AML-193 (cell line): ENCODE data around the gene PDCD1.
"Not testable (repeated sequence)": the region's sequence is repeated elsewhere in the genome, so short reads cannot be mapped to it uniquely, and the experiment has no call there.

Source experiments
- DNase-seq, 2 experiments: peaks; one replicate each; lab custom pipeline; 2025; lab: John Stamatoyannopoulos, UW

Gene PDCD1

GRCh38 chr2:241813644-241814392, 44.9 kb downstream of the PDCD1 start:
- DNase-seq = no peak

GRCh38 chr2:241812730-241813643, 45.7 kb downstream of the PDCD1 start:
- no peak for DNase-seq

DNA sequence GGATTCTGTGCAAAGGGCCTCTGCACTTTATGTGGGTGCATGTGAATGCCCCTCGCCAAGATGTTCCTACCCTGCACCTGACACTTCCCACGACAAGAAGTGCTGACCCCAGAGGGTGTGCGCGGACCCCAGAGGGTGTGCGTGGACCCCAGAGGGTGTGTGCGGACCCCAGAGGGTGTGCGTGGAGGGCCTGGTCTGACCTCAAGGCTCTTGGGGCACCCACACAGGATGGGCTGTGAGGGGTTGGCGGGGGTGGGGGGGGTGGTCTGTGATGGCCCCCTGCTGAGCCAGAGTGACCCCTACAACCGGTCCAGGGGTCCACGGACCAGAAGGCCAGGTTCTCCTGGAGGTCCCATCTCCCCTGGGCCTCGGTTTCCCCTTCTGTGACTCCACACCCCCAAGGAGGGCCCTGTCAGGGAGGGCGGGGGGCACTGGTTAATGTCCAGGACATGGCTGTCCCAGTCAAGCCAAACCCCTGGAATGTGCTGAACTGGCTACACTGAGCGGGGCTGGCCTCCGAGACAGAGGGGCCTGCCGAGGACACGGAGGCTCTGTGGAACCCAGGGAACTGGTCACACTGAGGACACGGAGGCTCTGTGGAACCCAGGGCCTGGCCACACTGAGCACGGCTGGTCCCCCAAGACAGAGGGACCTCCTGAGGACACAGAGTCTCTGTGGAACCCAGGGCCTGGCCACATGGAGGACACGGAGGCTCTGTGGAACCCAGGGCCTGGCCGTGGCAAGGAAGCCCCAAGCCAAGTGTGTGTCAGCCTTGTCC, 46.6 kb downstream of the PDCD1 start:
- no peak for DNase-seq

DNA sequence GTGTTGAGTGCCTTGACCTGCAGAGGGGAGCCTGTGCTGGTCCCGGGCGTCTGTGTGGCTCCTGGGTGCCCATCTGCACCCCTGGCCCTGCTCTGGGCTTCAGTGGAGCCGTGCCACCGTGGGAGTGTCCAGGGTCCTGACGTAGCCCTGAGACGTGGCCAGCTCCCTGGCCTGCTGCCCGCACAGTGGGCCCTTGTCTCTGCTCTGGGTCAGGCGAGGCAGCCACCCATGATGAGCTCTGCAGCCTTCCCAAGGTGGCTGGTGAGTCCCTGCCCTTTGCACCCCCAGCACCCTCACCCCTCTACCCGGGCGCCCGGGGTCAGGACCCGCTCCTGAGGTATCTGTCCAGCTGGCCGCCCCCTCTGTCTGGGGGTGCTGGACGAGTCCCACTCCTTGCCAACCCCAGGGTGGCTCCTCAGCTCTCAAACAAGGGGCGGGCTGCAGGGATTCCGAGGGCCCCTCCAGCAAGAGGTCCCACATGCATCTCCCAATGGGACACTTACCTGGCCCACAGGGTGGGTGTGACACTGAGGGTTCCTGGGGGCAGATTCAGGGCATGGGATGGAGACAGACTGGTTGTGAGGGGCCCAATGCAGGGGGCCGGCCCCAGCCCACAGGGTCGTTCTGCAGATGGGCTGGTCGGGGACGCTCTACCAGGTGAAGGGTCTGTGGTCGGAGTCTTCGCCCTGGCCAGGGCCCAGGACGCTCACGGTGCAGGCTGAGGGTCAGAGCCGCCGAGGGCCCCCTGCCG, 47.3 kb downstream of the PDCD1 start:
- no peak for DNase-seq

DNA sequence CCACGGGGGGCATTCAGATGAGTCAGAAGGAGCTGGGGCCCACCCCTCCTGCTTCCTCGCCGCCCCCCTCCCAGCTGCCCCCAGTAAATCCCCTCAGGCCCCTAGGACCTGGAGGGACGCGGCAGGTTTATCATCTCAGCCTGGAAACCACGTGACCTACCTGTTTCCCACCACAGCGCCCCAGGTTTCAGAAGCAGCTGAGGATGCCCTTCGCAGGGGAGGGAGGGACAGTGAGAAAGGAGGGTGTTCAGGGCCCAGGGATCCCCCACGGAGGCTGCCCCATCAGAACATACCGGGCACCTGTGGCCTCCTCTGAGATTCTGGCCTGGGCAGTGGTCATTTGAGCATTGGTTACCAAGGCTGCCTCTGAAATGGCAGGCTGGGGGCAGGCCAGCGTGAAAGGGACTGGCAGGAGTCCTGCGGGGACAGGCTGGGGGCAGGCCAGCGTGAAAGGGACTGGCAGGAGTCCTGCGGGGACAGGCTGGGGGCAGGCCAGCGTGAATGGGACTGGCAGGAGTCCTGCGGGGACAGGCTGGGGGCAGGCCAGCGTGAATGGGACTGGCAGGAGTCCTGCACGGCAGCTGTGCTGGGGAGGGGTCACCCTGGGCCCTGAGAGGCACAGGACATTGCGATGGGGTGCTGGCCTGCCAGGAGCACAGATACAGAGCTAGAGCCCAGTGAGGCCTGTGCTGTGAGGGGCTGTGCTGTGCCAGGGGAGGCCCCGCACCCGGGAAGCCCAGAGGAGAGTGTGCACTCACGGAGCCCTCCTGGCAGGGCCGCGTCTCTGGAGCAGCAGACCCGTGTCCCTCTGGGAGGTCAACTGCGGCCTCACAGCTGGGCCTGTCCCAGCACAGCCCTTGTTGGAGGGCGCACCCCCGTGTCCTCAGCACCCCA, 48.1 kb downstream of the PDCD1 start:
- no peak for DNase-seq

GRCh38 chr2:241809383-241810306, 49.0 kb downstream of the PDCD1 start:
- DNase-seq = no peak

- DNase-seq = no peak
Measured at GRCh38 chr2:241808721-241809382, 49.8 kb downstream of the PDCD1 start, which contains the start of gene NEU4. Gene NEU4 (plus strand): TSS chr2:241809193. CDS start chr2:241814485, 5,292 bp downstream.

DNA sequence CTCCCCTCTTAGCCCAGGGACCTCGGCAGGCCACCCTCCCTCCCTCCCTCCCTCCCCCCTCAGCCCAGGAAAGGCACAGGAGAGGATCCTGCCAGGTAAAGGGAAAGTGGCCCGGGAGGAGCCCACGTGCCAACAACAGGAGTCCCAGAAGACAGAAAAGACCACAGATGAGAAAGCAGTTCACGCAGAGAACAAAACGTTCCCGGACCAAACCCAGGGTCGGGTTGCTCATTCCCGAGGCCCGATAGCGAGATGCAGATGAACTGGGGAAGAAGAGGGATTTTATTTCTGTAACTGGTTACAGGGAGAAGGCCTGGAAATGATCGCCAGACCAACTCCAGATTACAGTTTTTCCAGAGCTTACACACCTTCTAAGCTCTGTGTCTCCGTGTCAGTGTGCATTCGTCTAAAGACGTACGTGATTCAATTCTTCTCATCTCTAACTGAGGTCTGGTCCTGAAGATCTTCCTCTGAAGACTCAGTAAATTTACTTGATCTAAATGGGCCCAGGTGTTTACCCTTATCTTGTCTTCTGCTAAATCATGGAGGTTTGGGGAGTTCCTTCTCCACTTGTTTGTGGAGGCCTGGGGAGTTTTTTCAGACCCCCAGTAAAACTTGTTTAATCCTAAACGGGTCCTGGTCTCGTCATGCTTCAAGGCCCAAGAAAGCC, 50.5 kb downstream of the PDCD1 start:
- no peak for DNase-seq

DNA sequence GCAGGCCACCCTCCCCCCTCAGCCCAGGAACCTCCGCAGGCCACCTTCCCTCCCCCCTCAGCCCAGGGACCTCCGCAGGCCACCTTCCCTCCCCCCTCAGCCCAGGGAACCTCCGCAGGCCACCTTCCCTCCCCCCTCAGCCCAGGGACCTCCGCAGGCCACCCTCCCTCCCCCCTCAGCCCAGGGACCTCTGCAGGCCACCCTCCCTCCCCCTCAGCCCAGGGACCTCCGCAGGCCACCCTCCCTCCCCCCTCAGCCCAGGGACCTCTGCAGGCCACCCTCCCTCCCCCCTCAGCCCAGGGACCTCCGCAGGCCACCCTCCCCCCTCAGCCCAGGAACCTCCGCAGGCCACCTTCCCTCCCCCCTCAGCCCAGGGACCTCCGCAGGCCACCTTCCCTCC, 52.5 kb downstream of the PDCD1 start:
- not testable (repeated sequence) for DNase-seq

DNA sequence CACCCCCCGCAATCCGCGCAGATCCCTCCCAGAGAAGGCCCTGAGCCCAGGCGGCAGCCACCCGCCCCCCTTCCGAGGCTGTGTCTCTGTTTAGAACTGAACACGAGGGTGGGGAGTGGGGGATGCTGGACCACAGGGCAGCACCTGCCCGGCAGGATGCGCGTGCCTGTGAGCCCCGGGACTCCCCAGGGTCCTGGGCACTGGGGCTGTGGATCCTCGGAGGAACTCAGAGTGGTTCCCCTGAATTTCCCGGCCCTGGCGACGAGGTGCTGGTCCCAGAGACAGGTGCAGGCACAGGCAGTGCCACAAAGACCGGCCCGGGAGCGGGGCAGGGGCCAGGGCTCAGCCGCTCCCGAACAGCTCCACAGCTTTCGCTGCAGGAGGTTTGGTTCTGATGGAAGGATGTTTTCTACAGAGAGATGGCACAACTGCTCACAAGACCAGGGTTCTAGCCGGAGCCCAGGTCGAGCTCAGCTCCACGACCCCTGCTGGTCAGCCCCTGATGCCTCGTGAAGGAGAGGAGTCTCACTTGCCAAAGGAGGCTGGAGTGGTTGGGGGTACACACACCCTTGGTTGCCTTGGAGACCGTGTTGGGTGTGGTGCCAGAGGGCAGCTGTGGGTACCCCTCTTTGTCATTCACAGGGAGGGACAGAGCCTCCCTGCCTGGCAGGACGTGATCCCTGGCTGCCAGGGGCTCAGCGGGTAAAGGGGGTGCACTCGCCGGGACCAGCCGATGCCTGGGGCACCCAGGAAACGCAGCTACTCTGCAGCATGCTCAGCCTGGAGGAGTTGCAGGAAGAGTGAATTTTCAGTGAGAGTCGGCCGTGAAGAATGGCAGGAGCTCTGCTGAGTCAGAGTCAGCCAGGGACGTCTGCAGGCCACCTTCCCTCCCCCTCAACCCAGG, 54.1 kb downstream of the PDCD1 start:
- DNase-seq = peak; percentile 2 to 5

DNA sequence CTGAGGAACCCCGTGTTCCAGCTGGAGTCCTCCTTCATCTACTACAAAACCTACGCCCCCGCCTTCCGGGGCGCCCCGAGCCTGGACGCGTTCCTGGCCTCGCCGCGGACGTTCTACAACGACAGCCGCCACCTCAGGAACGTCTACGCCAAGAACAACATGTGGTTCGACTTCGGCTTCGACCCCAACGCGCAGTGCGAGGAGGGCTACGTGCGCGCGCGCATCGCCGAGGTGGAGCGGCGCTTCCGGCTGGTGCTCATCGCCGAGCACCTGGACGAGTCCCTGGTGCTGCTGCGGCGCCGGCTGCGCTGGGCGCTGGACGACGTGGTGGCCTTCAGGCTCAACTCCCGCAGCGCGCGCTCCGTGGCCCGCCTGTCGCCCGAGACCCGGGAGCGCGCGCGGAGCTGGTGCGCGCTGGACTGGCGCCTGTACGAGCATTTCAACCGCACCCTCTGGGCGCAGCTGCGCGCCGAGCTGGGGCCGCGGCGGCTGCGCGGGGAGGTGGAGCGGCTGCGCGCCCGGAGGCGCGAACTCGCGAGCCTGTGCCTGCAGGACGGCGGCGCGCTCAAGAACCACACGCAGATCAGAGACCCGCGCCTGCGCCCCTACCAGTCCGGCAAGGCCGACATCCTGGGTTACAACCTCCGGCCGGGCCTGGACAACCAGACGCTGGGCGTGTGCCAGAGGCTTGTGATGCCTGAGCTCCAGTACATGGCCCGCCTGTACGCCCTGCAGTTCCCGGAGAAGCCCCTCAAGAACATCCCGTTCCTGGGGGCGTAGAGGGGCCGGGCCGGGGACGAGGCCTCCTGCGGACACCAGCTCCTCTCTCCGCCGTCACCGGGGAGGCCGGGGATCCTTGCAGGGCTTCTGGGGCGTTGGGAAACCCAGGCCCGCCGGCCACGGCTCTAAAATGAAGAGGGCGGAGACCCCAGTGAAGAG, 55.0 kb downstream of the PDCD1 start:
- no peak for DNase-seq

- DNase-seq = no peak
Measured at GRCh38 chr2:241802421-241803318, 56.0 kb downstream of the PDCD1 start.

- no peak for DNase-seq
Measured at GRCh38 chr2:241801611-241802420, 56.9 kb downstream of the PDCD1 start.
